Smooth muscle cell (in vitro differentiated cells): ENCODE measurements around the gene ST8SIA4. TPM values are rescaled to one million over a fixed set of nuclear protein-coding genes. Genes with fewer than 3 reads are reported as not detected.
"Not testable (repeated sequence)": the region's sequence is repeated elsewhere in the genome, so short reads cannot be mapped to it uniquely, and the experiment has no call there.

Experiments used
- DNase-seq: peaks from one replicate; lab custom pipeline; 2025; ENCODE audit not compliant: unreplicated experiment; lab: John Stamatoyannopoulos, UW
- H2AFZ ChIP-seq: fragments of 200-600 bp; sonication (generic); 2 replicates; pipeline ENCODE4 v1.6.0; 2016; ENCODE audit warnings: antibody characterized with exemption, low read depth, mild to moderate bottlenecking
- H3F3A ChIP-seq: fragments of 200-600 bp; sonication (generic); 2 replicates; pipeline ENCODE4 v1.6.0; 2017; ENCODE audit warnings: antibody characterized with exemption, low read depth
- H3K27ac ChIP-seq: fragments of 200-600 bp; sonication (generic); 2 replicates; pipeline ENCODE4 v1.5.1; 2016; ENCODE audit warnings: low read depth, mild to moderate bottlenecking
- H3K27me3 ChIP-seq: fragments of 200-600 bp; sonication (generic); 2 replicates; pipeline ENCODE4 v1.6.1; 2016; ENCODE audit warnings: low read depth, mild to moderate bottlenecking
- H3K36me3 ChIP-seq: fragments of 200-600 bp; sonication (generic); 2 replicates; pipeline ENCODE4 v1.5.1; 2016; ENCODE audit warnings: low read depth
- H3K4me1 ChIP-seq: fragments of 200-600 bp; sonication (generic); 2 replicates; pipeline ENCODE4 v1.5.1; 2016; ENCODE audit warnings: low read depth
- H3K4me2 ChIP-seq: fragments of 200-600 bp; sonication (generic); 2 replicates; pipeline ENCODE4 v1.6.0; 2016; ENCODE audit warnings: mild to moderate bottlenecking
- H3K4me3 ChIP-seq: fragments of 200-600 bp; sonication (generic); 2 replicates; pipeline ENCODE4 v1.5.1; 2016; ENCODE audit warnings: mild to moderate bottlenecking
- H3K79me2 ChIP-seq: fragments of 200-600 bp; sonication (generic); 2 replicates; pipeline ENCODE4 v1.6.0; 2016; ENCODE audit warnings: low read depth, mild to moderate bottlenecking
- H3K9ac ChIP-seq: fragments of 200-600 bp; sonication (generic); 2 replicates; pipeline ENCODE4 v1.6.0; 2016; ENCODE audit warnings: low read depth
- H3K9me3 ChIP-seq: fragments of 200-600 bp; sonication (generic); replicated peaks from 2 replicates; pipeline ENCODE4 v1.5.1; 2016; ENCODE audit warnings: low read depth
- H4K20me1 ChIP-seq: fragments of 200-600 bp; sonication (generic); 2 replicates; pipeline ENCODE4 v1.6.0; 2016; ENCODE audit warnings: low read depth
- CTCF ChIP-seq: fragments of 200-600 bp; sonication (generic); IDR thresholded peaks from 2 replicates; pipeline ENCODE4 v1.5.1; 2017; ENCODE audit warnings: borderline replicate concordance, mild to moderate bottlenecking, antibody characterized with exemption; ENCODE audit not compliant: insufficient read depth, poor library complexity, severe bottlenecking
- WGBS: methylation state at CpG from one replicate; pipeline ENCODE4 v1.1.7; 2016; ENCODE audit warnings: low lambda C conversion rate; 5-methylcytosine and 5-hydroxymethylcytosine counted together
- polyA plus RNA-seq: library from polyadenylated mRNA; unstranded; fragments of >200 nt; fragmentation: Nextera tagmentation; extraction: Ambion mirVana; gene quantifications from 2 replicates; pipeline ENCODE4 v1.2.1, GENCODE V29; 2016
- total RNA-seq: library from RNA; depleted of rRNA; stranded (reverse); fragments of >200 nt; gene quantifications from 2 replicates; pipeline ENCODE4 v1.2.3, GENCODE V29; 2014

ST8SIA4 gene
- total and polyA plus RNA-seq, 2 experiments from 2014 or later = 35.0 to 53.6 TPM

GRCh38 chr5:100787648-100788047 lies 115.4 kb downstream of the ST8SIA4 start:
- Histone ChIP-seq H4K20me1 (no peaks in the 10 kb centered on the region), H3K27ac (no peak overlapping the region), H3K79me2 (no peaks in the 10 kb centered on the region), H3K36me3 (no peaks in the 10 kb centered on the region), H3K4me2 (no peak overlapping the region), H3K4me1 (peaks cover 10% of the 10 kb centered on the region), H3K27me3 (no peaks in the 10 kb centered on the region), H3K9ac (no peak overlapping the region), H3K4me3 (no peak overlapping the region), H2AFZ (no peak overlapping the region), H3K9me3 (no peaks in the 10 kb centered on the region), H3F3A (no peaks in the 10 kb centered on the region)
- DNase-seq = no peak
- 100% methylated on average over 2 of the region's 2 CpGs for WGBS
- no peak for TF ChIP-seq CTCF

GRCh38 chr5:100785536-100785935 lies 117.5 kb downstream of the ST8SIA4 start:
- not testable (repeated sequence) for H2AFZ ChIP-seq, H3F3A ChIP-seq, H3K79me2 ChIP-seq, H3K4me2 ChIP-seq, H4K20me1 ChIP-seq, H3K4me1 ChIP-seq, H3K9me3 ChIP-seq, H3K27ac ChIP-seq, H3K36me3 ChIP-seq, H3K27me3 ChIP-seq, DNase-seq, H3K9ac ChIP-seq, H3K4me3 ChIP-seq
- WGBS = 96% methylated on average over 14 of the region's 19 CpGs

GRCh38 chr5:100780376-100780870 lies 122.7 kb downstream of the ST8SIA4 start:
- H4K20me1 ChIP-seq = no peaks in the 10 kb centered on the region
- H3K79me2 ChIP-seq = no peaks in the 10 kb centered on the region
- no peak for DNase-seq
- 95% methylated on average over 4 of the region's 4 CpGs for WGBS
- no peaks in the 10 kb centered on the region for H3F3A ChIP-seq
- H3K4me1 ChIP-seq = peaks cover 11% of the 10 kb centered on the region
- TF ChIP-seq CTCF = no peak
- H3K27ac ChIP-seq = no peak overlapping the region
- H3K9ac ChIP-seq = no peak overlapping the region
- peak overlapping the region; percentile 82 for H2AFZ ChIP-seq
- H3K4me2 ChIP-seq = no peak overlapping the region
- no peaks in the 10 kb centered on the region for H3K36me3 ChIP-seq
- no peak overlapping the region for H3K4me3 ChIP-seq
- H3K9me3 ChIP-seq = no peaks in the 10 kb centered on the region
- no peaks in the 10 kb centered on the region for H3K27me3 ChIP-seq

GRCh38 chr5:100779669-100780375 lies 123.3 kb downstream of the ST8SIA4 start:
- H2AFZ ChIP-seq = peak overlapping the region; percentile 82
- WGBS = 93% methylated on average over 7 of the region's 7 CpGs
- no peak overlapping the region for H3K4me3 ChIP-seq
- DNase-seq = no peak
- H4K20me1 ChIP-seq = no peaks in the 10 kb centered on the region
- H3K9ac ChIP-seq = no peak overlapping the region
- H3K36me3 ChIP-seq = no peaks in the 10 kb centered on the region
- no peaks in the 10 kb centered on the region for H3K27me3 ChIP-seq
- H3F3A ChIP-seq = no peaks in the 10 kb centered on the region
- H3K79me2 ChIP-seq = no peaks in the 10 kb centered on the region
- no peak overlapping the region for H3K27ac ChIP-seq
- peaks cover 11% of the 10 kb centered on the region for H3K4me1 ChIP-seq
- no peaks in the 10 kb centered on the region for H3K9me3 ChIP-seq
- H3K4me2 ChIP-seq = no peak overlapping the region
- no peak for TF ChIP-seq CTCF
